Measurements from ENCODE around the gene GRAMD2A.

DNA sequence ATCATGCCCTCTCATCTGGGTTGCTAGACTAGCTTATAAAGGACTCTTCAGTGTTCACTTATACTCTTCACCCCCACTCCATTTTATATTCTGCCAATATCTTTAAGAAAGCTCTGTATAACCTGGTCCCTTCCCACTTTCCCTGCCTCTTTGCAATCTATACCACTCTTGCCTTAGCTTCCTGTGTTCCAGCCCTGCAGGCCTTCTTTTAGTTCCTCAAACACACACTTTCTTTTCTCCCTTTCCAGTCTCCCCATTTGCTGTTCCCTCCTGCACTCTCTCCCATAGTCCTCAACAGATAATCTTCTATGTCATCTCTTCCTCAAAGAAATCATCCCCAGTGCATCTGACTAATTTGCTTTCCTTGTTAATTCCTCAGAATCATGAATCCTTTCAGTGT, 50.7 kb downstream of the GRAMD2A start:
- TF ChIP-seq EP300 (IDR thresholded peaks at IDR 0.05; ENCODE audit: low read depth) = no peak
- TF ChIP-seq CTCF (IDR thresholded peaks at IDR 0.05) = no peak
- TF ChIP-seq POLR2A (IDR thresholded peaks at IDR 0.05) = no peak
- no peak for TF ChIP-seq POLR2AphosphoS5 (IDR thresholded peaks at IDR 0.05)

Measured in transverse colon (tissue), 4 donors.